HG02885 (cell line): ENCODE results near the gene ANKUB1.

Experiments
- ATAC-seq: cut with Tn5 transposase; IDR thresholded peaks from one replicate; pipeline ENCODE4 v1.9.1; 2021; ENCODE audit warnings: mild to moderate bottlenecking; ENCODE audit not compliant: unreplicated experiment, poor library complexity

ANKUB1 gene

GRCh38 chr3:149812165-149812605 lies 19.8 kb upstream of the ANKUB1 start:
- no peak for ATAC-seq

GRCh38 chr3:149810846-149811245 lies 18.5 kb upstream of the ANKUB1 start:
- no peak for ATAC-seq

- ATAC-seq, result no peak
These were observed 17.3 kb upstream of the ANKUB1 start for GRCh38 chr3:149809699-149810098.

DNA sequence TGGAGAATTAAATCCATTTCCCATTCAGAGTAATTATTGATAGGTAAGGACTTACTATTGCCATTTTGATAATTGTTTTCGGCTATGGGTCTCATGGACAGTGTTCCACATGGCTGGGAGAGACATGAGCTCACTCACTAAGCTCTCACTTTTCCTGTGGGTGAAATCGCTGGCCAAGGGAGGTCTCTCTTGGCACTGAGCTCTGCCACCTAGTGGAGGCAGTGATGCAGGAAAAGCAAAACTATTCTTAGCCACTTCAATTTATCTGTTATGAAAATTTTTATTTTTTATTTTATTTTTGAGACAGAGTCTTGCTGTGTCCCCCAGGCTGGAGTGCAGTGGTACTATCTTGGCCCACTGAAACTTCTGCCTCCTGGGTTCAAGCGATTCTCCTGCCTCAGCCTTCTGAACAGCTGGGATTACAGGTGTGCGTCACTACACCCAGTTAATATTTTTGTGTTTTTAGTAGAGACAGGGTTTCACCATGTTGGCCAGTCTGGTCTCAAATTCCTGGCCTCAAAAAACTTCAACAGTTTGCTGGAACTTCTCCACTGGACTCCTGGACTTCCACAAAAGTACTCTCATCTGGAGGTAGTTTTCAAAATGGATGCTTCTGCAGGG lies 16.0 kb upstream of the ANKUB1 start:
- peak; percentile 25 for ATAC-seq

DNA sequence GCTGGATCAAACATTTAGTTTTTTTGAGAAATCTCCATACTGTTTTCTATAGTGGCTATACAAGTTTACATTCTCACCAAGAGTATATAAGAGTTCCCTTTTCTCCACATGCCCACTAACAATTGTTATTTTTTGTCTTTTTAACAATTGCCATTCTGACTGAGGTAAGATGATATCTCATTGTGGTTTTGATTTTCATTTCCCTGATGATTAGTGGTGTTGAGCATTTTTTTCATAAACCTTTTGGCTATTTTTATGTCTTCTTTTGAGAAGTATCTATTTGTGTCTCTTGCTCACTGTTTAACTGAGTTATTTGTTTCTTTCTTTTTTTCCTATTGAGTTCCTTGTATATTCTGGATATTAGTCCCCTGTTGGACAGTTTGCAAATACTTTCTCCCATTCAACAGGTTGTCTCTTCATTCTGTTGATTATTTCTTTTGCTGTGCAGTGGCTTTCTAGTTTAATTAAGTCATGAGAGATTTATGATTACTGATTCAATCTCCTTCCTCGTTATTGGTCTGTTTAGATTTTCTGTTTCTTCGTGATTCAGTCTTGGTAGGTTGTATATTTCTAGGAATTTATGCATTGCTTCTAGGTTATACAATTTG lies 13.9 kb upstream of the ANKUB1 start:
- ATAC-seq, result no peak

DNA sequence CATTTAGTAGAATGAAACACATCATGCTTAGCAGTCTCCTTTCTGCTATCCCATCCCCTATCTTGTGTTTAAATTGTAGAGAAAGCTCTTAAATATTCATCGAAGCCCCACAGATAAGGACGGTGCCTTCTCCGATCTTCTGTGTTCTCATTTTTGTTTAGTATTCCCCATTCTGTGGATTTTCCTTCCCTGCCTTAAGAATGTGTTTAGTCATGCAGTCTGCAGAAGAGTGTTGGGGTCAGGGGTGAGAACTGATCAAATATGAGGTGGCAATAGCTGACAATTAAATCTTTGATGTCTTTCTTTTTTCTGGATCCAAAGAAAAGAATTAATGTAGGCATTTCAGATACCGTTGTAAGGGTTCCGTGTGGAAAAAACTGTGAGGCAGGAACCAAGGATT lies 9.3 kb upstream of the ANKUB1 start:
- no peak for ATAC-seq

- ATAC-seq, result no peak
These were observed 8.8 kb upstream of the ANKUB1 start for GRCh38 chr3:149801195-149801594.

DNA sequence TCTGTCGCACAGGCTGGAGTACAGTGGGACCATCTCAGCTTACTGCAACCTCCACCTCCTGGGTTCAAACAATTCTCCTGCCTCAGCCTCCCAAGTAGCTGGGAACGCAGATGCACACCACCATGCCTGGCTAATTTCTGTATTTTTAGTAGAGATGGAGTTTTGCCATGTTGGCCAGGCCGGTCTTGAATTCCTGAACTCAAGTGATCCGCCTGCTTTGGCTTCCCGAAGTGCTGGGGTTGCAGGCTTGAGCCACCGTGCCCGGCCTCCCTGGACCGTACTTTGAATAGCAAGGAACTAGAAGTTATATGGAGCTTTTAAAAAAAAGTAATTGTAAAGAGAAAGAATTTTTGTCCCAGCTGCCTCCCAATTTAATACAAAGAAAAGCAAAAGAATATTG lies 8.3 kb upstream of the ANKUB1 start:
- ATAC-seq, result no peak

DNA sequence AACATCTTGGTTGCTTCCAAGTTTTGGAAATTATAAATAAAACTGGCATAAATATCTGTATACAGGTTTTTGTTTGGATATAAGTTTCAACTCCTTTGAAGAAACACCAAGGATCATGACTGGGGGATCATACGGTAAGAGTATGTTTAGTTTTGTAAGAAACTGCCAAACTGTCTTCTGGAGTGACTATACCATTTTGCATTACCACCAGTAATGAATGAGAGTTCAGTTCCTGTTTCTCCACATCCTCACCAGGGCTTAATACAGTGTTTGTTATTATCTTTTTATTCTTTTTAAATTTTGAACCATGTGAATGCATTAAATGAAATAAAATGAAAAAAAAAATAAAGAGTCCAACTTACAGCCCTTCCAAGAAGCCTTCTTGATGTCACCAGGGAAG lies 3.7 kb upstream of the ANKUB1 start:
- no peak for ATAC-seq

DNA sequence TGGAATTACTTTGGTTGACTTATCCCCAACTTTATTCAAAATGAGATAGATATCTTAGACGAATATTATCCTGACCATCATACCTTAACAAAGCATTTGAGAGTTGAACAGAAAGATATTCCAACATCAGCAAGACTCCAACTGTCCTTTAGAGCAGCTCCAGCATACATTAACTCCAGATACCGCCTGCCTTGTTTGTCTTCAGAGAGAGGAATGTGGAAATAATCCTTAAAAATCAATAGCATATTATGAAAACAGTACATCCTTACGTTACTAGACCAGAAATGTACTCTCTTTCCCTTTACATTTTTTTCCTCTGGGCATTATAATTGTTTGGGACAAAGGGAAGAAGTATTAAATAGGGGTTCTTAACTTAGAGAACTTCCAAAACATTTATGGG lies 1.7 kb downstream of the ANKUB1 start:
- ATAC-seq, result no peak

DNA sequence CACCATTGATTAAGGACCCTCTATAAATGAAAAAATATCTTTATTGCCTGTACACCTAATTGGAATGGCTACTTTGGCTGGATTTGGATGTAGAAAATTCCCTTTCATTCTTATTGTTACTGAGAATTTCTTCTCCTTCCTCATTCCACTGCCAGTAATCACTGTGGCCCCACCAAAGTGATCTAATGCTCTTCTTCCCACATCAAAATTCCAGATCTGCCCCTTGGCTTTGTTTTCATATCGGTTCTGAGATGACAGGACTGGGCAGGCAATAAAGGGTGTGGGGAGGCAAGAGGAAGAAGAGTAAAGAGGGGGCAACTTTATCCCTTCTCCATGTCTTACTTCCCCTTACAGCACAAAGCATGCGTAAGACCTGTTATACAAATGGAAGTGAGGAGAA lies 2.1 kb downstream of the ANKUB1 start:
- ATAC-seq, result no peak

GRCh38 chr3:149784064-149784704 lies 8.2 kb downstream of the ANKUB1 start:
- no peak for ATAC-seq

DNA sequence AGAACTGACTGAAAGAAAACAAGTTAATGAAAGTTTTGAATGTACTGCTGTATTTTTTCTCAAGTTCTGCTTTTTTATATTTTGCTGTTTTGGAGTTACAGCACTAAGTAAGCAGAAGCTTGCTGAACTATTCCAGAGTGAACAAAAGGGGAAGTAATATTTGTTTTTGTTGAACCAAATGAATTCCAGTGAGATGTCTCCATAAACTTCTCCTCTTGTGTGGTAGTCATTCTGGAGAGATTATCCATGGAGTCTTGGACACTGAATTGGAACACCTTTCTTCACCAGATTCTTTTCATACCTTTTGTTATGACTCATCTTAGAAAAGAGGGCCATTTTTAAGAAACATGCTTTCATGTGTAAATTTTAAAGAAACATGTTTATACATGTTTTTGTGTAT lies 8.8 kb downstream of the ANKUB1 start:
- no peak for ATAC-seq

DNA sequence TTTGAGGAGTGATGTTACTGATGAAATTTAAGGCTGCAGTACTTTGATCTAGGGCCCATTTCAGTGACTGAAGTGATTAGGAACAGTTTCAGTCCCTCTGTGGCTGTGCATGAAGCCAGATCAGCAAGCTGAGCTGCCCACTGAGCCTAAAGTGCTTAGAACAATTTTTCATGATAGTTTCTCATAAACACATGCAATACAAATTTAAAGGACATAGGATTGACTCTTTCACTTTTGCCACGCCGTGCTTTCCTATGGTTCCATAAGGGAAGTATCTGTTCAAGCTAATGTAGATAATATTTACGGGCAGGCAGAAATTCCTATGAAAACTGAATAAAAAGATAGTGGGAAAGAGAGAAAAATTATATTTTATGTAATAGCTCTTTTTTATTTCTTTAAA lies 10.6 kb downstream of the ANKUB1 start:
- no peak for ATAC-seq

- peak; percentile 44 for ATAC-seq
These were observed 11.1 kb downstream of the ANKUB1 start for GRCh38 chr3:149781211-149781610.

GRCh38 chr3:149777414-149778214 lies 14.7 kb downstream of the ANKUB1 start:
- no peak for ATAC-seq

- ATAC-seq, result no peak
These were observed 16.2 kb downstream of the ANKUB1 start for GRCh38 chr3:149776170-149776569.

DNA sequence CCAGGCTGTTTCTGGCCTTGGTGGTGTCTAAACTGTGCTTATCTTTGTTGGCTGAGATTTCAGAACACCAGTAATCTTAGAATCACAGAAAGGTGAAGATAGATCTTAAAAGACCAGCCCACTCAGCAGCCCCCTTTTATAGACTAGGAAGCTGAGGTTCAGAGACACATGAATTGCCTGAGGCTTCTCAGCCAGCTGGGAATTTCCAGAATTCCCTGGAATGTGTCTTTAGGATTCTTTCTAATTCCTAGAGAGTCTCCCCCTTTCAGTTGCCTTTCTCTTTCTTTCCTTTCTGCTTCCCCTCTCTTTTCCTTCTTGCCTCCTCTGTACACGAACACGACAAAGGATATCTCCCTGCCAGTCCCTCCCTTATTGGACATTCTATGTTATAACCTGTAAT lies 19.5 kb downstream of the ANKUB1 start:
- no peak for ATAC-seq

DNA sequence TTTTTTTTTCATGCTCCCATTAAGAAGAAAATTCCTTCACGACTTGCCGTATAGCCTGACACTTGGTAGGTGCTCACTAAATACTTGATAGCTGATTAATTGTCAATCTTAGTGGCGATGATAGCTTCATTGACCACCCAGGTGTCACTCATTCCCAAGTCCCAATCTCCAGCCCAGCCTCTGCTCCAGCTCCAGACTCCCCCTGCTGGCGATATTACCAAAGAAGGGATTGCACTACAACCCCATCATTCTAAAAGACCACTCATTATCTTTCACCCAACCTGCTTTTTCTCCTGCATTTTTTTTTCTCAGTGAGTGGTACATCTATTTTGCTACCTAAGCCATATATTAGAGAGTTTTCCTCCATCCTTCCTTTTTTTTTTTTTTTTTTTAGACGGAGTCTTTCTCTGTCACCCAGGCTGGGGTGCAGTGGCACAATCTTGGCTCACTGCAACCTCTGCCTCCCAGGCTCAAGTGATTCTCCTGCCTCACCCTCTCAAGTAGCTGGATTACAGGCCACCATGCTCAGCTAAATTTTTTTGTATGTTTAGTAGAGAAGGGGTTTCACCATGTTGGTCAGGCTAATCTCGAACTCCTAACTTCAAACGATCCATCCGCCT lies 20.6 kb downstream of the ANKUB1 start:
- no peak for ATAC-seq

DNA sequence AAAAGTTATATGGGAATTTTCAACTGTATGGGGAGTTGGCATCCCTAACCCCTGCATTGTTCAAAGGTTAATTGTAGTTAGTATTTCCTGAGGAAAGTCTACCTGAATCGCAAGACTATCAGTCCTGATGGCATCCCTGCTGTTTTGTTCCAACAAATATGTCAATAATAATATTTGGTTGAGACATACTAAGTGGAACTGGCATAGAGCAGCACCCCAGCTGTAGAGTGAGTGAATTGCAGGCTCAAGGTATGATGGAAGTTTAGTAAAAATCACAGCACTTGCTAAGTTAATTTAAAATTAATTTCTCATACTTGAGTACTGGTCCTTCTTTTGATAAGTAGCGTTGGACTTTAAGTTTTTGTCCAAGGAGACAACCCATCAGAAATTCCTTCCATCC lies 22.1 kb downstream of the ANKUB1 start:
- no peak for ATAC-seq

GRCh38 chr3:149768704-149769103 lies 23.6 kb downstream of the ANKUB1 start:
- no peak for ATAC-seq
